DMS53 treated with DMSO at 0.1 percent for 48 hours (cell line): Measurements from ENCODE around the gene PSD2.

Experiments
- DNase-seq: peaks from one replicate; lab custom pipeline; 2025; ENCODE audit not compliant: unreplicated experiment; lab: John Stamatoyannopoulos, UW

PSD2 gene

DNA sequence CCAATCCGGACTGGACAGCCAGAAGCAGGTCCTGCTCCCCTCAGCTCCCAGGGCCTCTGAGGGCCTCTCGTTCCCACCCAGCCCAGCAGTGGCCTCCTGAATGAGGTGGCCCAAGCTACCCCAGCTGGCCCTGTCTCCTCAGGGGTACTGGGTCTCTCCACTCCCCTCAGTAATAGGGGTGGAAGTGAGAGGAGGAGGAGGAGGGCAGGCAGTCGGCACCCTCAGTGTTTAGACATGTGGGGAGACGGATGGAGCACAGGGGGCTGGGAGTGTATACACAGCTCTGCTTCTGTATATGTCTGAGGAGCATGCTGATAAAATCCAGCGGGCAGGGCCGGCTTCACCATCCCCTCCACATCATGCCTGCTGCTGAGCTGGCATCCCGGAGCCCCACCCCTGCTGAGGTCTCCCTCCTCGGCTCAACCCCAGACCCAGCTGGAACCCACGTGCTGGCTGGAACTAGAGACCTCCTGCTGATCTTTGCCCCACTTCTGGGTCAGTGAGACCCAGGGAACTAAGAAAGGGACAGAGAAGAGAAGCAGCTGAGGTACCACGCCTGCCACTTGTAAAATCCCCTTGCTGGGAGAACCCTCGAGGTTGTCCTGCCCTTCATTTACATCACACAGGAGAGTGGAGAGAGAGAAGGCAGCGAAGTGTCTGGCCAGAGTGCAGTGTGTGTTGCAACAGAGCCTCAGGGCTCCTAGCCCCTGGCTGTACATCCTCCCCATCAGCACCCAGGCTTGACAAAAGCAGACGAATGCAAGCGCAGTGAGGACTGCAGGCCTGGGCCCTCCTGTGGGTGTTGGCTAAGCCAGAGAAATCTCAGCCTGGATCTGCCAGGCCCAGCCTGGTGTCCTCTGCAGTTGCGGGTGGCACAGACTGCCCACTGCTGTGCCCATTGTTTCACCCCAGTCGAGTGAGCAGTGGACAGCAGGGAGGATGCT, 77.5 kb downstream of the PSD2 start:
- DNase-seq = no peak

GRCh38 chr5:139875957-139876356, 80.3 kb downstream of the PSD2 start:
- no peak for DNase-seq

DNA sequence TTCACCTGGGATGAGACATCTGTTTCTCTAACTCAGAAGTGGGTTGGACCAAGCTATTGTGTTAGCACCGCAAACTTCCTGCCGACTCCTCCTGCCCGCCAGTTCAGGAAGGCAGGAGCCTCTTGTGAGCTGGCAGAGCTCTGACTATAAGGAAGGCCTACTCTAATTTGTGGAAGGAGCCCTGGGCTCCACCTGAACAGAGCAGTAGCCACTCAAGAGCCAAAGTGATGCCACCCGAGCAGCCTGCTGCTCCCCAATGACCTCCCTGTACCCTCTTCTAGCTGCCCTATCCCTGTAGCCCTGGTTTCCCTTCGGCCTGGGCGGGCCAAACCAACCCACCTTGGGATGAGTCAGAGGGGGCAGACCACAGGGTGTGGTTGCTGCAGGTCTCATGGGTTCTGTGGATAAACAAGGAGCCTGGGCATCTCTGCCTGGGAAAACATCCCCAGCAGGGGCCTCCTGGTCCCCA, 81.6 kb downstream of the PSD2 start:
- DNase-seq = no peak

GRCh38 chr5:139878093-139878492, 82.5 kb downstream of the PSD2 start:
- no peak for DNase-seq

DNA sequence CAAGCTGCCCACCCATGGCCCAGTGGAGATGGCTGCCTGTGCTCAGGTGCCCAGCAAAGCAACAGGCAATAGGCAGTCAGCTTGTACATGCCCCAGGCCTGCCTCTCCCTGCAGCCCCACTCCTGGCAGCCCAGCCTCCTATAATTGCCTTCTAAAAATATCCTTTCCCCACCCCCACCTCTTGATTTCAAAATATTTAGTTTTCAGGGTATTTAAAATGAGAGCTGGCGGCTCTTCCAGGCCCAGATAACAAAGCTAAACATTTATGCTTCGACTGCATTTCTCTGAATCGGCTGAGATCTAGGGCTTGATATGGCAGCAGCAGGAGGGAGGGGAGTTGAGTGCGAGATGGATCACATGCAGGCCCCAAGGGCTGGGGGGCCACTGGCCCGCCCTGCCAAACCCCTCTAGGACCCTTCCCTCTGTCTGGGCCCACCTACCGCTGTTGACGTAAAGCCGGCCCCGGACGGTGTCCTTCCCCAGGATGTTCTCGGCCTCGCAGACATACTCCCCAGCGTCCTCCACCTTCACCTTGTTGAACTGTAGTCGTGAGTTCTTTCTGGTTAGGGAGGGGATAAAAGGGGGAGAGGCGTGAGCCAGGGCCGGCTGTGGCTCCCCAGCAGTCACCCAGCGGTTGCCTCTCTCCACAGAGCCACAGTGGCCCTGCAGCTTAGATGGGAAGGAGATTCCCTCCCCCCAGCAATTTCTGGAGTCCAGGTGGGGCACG, 85.0 kb downstream of the PSD2 start:
- DNase-seq = no peak

DNA sequence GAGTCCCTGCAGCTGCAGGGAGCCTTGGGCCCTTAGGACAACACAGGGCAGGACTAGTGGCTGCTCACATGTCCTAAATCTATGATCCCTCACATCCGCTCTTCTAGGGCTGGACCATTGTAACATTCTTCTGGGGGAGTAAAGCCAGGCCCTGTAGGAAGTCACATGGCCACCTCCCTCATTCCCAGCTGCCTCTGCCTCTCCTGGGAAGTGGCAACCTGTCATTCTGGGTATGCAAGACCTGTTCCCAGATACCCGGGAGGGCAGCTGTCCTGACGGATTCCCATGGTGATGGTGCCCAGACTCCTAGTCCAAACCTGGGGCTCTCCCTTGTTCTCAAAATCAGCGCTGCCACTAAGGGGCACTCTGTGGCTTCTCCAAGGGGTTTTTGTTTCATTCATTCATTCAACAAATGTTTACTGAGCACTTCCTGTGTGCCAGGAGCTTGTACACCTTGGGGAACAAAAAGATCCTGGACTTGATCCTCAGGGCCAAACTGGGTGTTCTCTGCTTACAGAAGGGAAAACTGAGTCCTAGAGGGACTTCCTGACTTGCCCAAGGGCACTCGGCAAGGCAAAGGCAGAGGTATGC, 85.6 kb downstream of the PSD2 start:
- no peak for DNase-seq

DNA sequence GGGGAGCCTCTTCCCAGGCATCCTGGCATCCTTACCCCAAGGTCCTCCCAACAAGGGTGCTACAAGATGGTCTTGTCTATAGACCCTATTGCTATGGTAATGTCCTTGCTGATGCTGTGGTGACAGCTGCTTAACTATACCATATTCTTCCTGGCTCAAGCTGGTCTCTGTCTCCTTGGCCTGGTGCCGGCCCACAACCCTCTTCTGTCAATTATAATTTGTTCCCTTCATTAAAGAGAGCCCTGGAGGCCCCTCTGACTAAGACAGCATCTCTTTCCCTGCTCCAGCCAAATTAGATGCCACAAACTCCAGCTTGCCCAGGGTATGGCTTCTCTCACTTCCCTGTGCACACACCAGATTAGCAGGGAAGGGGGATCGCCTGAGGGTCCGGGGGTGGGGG, 86.7 kb downstream of the PSD2 start:
- no peak for DNase-seq

DNA sequence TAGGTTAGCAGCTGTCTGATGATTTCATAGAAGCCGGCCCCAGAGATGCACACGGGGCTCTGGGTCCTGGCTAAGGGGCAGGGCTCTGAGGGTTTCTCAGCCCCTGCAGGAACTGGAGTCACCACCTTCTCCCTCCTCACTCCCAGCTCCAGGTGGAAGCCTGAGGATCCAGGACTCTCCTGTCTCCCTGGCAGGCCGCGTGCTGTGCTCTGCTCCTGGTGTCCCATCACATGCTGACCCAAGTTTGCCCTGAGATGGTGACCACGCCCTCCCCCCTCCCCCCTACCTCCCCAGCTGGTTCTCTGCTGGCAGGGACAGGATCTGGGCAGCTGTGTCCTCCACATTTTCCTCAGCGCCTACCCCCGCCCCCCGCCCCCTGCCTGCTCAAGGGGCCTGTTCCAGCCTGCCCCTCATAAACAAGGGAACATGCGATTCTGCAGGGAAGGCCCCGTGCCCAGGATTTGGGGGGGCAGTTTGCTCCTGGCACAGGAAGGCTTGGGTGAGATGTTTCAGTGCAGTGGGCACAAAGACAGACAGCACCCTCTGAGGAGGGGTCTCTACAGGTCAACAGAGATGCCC, 87.4 kb downstream of the PSD2 start:
- DNase-seq = no peak

- no peak for DNase-seq
Measured at GRCh38 chr5:139884144-139884543, 88.5 kb downstream of the PSD2 start.

- no peak for DNase-seq
Measured at GRCh38 chr5:139884734-139885133, 89.1 kb downstream of the PSD2 start.

- DNase-seq = no peak
Measured at GRCh38 chr5:139885172-139885856, 89.7 kb downstream of the PSD2 start.

GRCh38 chr5:139885857-139886208, 90.2 kb downstream of the PSD2 start:
- DNase-seq = no peak

DNA sequence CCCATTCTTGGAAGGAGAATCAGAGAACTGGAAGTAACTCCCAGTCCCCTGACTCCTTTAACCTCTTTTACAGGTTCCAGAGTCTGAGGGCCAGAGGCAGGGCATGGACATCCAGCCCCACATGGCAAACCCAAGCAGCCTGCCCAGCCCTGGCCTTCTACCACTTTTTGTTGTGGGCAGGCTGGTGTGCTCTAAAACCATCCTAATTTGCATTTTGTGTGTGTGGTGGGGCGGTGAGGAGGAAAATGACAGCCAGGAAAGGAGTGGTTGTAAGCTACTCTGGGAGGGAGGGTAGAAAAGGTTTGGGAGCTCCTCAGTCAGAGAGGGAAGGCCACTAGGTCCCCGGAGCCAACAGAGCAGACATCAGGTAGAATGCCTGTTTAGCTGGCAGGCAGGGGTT, 90.6 kb downstream of the PSD2 start:
- no peak for DNase-seq

DNA sequence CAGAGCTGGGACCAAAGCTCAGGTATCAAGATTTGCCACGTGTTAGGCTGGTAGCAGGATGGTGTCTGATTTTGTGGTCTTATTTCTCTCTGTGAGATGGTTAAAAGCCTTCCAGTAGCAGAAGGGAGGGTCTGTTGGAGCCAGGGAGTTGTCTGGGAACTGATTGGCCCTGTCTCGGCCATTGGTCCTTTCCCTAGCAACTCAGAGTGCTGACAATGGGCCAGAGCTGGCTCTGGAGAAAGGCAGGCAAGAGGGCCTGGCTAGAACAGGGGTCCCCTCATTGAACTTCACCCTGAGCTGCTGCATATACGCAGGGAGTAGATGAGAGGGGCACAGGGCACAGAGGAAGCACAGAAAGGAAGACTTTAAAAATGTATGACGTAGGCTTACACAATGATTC, 92.8 kb downstream of the PSD2 start:
- DNase-seq = no peak

GRCh38 chr5:139889410-139889809, 93.8 kb downstream of the PSD2 start:
- DNase-seq = no peak

DNA sequence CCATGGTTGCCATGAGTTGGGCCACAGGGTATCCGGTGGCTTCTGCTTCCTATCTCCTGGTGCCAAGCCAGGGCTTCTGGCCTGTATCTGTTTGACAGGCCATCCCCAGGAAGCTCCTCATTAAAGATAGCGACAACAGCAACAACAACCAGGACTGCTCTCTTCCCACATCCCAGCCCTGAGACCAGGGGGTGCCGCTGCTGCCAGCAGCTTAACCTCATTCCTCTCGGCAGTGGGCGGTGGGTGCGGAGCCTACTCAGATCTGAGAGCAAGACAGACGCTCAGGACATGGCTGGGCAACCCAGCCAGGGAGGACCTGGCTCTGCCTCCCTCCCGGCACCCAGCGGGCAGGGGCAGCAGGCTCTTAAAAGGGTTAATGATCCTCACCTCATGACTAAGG, 98.3 kb downstream of the PSD2 start:
- no peak for DNase-seq
